ENCODE results near the gene PALM.

GRCh38 chr19:746208-746819 is 37.6 kb downstream of the PALM start:
- no peak for TF ChIP-seq POLR2G (IDR thresholded peaks at IDR 0.05; ENCODE audit: low read depth, low read length)
- no peak for TF ChIP-seq CHD4 (IDR thresholded peaks at IDR 0.05; ENCODE audit: insufficient read depth, insufficient replicate concordance, low read depth, low read length, poor library complexity, severe bottlenecking)
- no peak for TF ChIP-seq LCOR (CRISPR knock-in tag; IDR thresholded peaks at IDR 0.05)
- TF ChIP-seq REST (IDR thresholded peaks at IDR 0.05; ENCODE audit: borderline replicate concordance), result no peak
- TF ChIP-seq REST (CRISPR knock-in tag; IDR thresholded peaks at IDR 0.05; ENCODE audit: low read depth), result no peak
- TF ChIP-seq SNIP1 (IDR thresholded peaks at IDR 0.05; ENCODE audit: low read depth), result no peak
- no peak for TF ChIP-seq SRF (CRISPR knock-in tag; IDR thresholded peaks at IDR 0.05)
- TF ChIP-seq, protein P1, sequence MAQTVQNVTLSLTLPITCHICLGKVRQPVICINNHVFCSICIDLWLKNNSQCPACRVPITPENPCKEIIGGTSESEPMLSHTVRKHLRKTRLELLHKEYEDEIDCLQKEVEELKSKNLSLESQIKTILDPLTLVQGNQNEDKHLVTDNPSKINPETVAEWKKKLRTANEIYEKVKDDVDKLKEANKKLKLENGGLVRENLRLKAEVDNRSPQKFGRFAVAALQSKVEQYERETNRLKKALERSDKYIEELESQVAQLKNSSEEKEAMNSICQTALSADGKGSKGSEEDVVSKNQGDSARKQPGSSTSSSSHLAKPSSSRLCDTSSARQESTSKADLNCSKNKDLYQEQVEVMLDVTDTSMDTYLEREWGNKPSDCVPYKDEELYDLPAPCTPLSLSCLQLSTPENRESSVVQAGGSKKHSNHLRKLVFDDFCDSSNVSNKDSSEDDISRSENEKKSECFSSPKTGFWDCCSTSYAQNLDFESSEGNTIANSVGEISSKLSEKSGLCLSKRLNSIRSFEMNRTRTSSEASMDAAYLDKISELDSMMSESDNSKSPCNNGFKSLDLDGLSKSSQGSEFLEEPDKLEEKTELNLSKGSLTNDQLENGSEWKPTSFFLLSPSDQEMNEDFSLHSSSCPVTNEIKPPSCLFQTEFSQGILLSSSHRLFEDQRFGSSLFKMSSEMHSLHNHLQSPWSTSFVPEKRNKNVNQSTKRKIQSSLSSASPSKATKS (CRISPR knock-in tag; IDR thresholded peaks at IDR 0.05), result no peak
- no peak for TF ChIP-seq SRSF1 (IDR thresholded peaks at IDR 0.05; ENCODE audit: low read depth, low read length)
- no peak for TF ChIP-seq SMC3 (conservative IDR thresholded peaks at IDR 0.05; ENCODE audit: insufficient read depth, low read depth, low read length)
- TF ChIP-seq, protein P2, sequence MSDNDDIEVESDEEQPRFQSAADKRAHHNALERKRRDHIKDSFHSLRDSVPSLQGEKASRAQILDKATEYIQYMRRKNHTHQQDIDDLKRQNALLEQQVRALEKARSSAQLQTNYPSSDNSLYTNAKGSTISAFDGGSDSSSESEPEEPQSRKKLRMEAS (CRISPR knock-in tag; IDR thresholded peaks at IDR 0.05), result no peak
- TF ChIP-seq ZNF384 (IDR thresholded peaks at IDR 0.05; ENCODE audit: low read depth, low read length), result no peak
- TF ChIP-seq, protein P3, sequence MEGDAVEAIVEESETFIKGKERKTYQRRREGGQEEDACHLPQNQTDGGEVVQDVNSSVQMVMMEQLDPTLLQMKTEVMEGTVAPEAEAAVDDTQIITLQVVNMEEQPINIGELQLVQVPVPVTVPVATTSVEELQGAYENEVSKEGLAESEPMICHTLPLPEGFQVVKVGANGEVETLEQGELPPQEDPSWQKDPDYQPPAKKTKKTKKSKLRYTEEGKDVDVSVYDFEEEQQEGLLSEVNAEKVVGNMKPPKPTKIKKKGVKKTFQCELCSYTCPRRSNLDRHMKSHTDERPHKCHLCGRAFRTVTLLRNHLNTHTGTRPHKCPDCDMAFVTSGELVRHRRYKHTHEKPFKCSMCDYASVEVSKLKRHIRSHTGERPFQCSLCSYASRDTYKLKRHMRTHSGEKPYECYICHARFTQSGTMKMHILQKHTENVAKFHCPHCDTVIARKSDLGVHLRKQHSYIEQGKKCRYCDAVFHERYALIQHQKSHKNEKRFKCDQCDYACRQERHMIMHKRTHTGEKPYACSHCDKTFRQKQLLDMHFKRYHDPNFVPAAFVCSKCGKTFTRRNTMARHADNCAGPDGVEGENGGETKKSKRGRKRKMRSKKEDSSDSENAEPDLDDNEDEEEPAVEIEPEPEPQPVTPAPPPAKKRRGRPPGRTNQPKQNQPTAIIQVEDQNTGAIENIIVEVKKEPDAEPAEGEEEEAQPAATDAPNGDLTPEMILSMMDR (IDR thresholded peaks at IDR 0.05 in 2 of 3, conservative IDR thresholded peaks at IDR 0.05 in 1 of 3; ENCODE audit: insufficient read depth in 2 of 3, low read depth in 1 of 3, low read length in 3 of 3), result no peak
- no peak for TF ChIP-seq SMARCB1 (IDR thresholded peaks at IDR 0.05; ENCODE audit: insufficient read length, low read depth)
- no peak for TF ChIP-seq ZKSCAN8 (CRISPR knock-in tag; IDR thresholded peaks at IDR 0.05)

All from K562 (cell line).